ENCODE measurements around the gene TMEM190.

GRCh38 chr19:55424518-55424917 lies 47.9 kb downstream of the TMEM190 start:
- TF ChIP-seq, protein P1, sequence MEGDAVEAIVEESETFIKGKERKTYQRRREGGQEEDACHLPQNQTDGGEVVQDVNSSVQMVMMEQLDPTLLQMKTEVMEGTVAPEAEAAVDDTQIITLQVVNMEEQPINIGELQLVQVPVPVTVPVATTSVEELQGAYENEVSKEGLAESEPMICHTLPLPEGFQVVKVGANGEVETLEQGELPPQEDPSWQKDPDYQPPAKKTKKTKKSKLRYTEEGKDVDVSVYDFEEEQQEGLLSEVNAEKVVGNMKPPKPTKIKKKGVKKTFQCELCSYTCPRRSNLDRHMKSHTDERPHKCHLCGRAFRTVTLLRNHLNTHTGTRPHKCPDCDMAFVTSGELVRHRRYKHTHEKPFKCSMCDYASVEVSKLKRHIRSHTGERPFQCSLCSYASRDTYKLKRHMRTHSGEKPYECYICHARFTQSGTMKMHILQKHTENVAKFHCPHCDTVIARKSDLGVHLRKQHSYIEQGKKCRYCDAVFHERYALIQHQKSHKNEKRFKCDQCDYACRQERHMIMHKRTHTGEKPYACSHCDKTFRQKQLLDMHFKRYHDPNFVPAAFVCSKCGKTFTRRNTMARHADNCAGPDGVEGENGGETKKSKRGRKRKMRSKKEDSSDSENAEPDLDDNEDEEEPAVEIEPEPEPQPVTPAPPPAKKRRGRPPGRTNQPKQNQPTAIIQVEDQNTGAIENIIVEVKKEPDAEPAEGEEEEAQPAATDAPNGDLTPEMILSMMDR (IDR thresholded peaks at IDR 0.05): no peak
- TF ChIP-seq POLR2A (IDR thresholded peaks at IDR 0.05): no peak
